IMR-90 (cell line): Measurements from ENCODE around the gene MRGPRE. TPM values are rescaled to one million over a fixed set of nuclear protein-coding genes. Genes with fewer than 3 reads are reported as not detected.

ENCODE experiments used
- ATAC-seq: fragments of 200-7000 bp; cut with Tn5 transposase; 2 replicates; pipeline ENCODE4 v1.9.1; 2020; ENCODE audit warnings: low read depth, mild to moderate bottlenecking, moderate library complexity
- BruUV-seq: library from RNA; stranded (reverse); fragments of 400-500 nt; replicated peaks from 2 replicates; lab custom pipeline; 2021; lab: Mats Ljungman, UMichigan
- CTCF ChIA-PET: fragments of 300-600 bp; formaldehyde crosslinking; extraction: SDS; loops from one replicate; lab custom pipeline; 2021; ENCODE audit warnings: antibody characterized with exemption; lab: Yijun Ruan, JAX
- POLR2A ChIA-PET: fragments of 300-600 bp; sonication (Branson Sonifier 250); formaldehyde crosslinking; loops from one replicate; lab custom pipeline; 2022; ENCODE audit warnings: antibody characterized with exemption; ENCODE audit not compliant: unreplicated experiment; lab: Charles Lee
- DNase-seq: peaks from one replicate; pipeline ENCODE4 v3.0.0; 2013
- H2AFZ ChIP-seq: replicated peaks from 2 replicates; pipeline ENCODE3; 2013; ENCODE audit warnings: low read length, mild to moderate bottlenecking; ENCODE audit not compliant: poor library complexity
- H2AK5ac ChIP-seq: 2 replicates; pipeline ENCODE4 v1.6.1; 2013; ENCODE audit warnings: low read depth, low read length, inconsistent platforms
- H2AK9ac ChIP-seq: replicated peaks from 2 replicates; pipeline ENCODE3; 2013; ENCODE audit warnings: mild to moderate bottlenecking, low read depth, low read length, moderate library complexity; ENCODE audit not compliant: poor library complexity
- H2BK120ac ChIP-seq: 2 replicates; pipeline ENCODE4 v1.6.1; 2013; ENCODE audit warnings: low read depth, low read length, inconsistent platforms
- H2BK15ac ChIP-seq: 3 replicates; pipeline ENCODE4 v1.6.1; 2013; ENCODE audit warnings: low read depth, low read length, inconsistent platforms
- H2BK20ac ChIP-seq: 2 replicates; pipeline ENCODE4 v1.6.1; 2013; ENCODE audit warnings: low read depth, mild to moderate bottlenecking, inconsistent platforms, low read length, moderate library complexity
- H2BK5ac ChIP-seq: 2 replicates; pipeline ENCODE4 v1.6.1; 2013; ENCODE audit warnings: mild to moderate bottlenecking, low read depth, low read length, inconsistent platforms; ENCODE audit not compliant: poor library complexity, severe bottlenecking
- H3K14ac ChIP-seq: replicated peaks from 2 replicates; pipeline ENCODE4 v1.6.1; 2013; ENCODE audit warnings: low read depth, low read length, inconsistent platforms
- H3K18ac ChIP-seq: 2 replicates; pipeline ENCODE4 v1.6.1; 2013; ENCODE audit warnings: low read depth, low read length, control low read depth
- H3K23ac ChIP-seq: 2 replicates; pipeline ENCODE4 v1.6.1; 2013; ENCODE audit warnings: low read depth, low read length, inconsistent platforms
- H3K27ac ChIP-seq: 2 replicates; pipeline ENCODE4 v1.5.1; 2013; ENCODE audit warnings: mild to moderate bottlenecking, control low read depth, low read length; ENCODE audit not compliant: insufficient read depth
- H3K27me3 ChIP-seq: 2 replicates; pipeline ENCODE4 v1.6.1; 2013; ENCODE audit warnings: low read length; ENCODE audit not compliant: control insufficient read depth, insufficient read depth
- H3K36me3 ChIP-seq: 2 replicates; pipeline ENCODE4 v1.6.1; 2013; ENCODE audit warnings: low read length, mixed read lengths; ENCODE audit not compliant: control insufficient read depth, insufficient read depth
- H3K4ac ChIP-seq: 2 replicates; pipeline ENCODE4 v1.6.1; 2013; ENCODE audit warnings: low read depth, low read length, inconsistent platforms
- H3K4me1 ChIP-seq: 2 replicates; pipeline ENCODE4 v1.6.1; 2013; ENCODE audit warnings: low read length, mixed read lengths; ENCODE audit not compliant: control insufficient read depth, insufficient read depth
- H3K4me2 ChIP-seq: 2 replicates; pipeline ENCODE4 v1.6.1; 2013; ENCODE audit warnings: low read depth, mild to moderate bottlenecking, control low read depth, low read length, moderate library complexity
- H3K4me3 ChIP-seq: 2 replicates; pipeline ENCODE4 v1.5.1; 2013; ENCODE audit warnings: low read depth, mild to moderate bottlenecking, control low read depth, low read length, moderate library complexity; ENCODE audit not compliant: insufficient read depth
- H3K56ac ChIP-seq: 2 replicates; pipeline ENCODE4 v1.6.1; 2013; ENCODE audit warnings: low read length, inconsistent platforms; ENCODE audit not compliant: insufficient read depth; ENCODE audit errors: extremely low read depth
- H3K79me1 ChIP-seq, 2 experiments: 2 replicates each; pipeline ENCODE4 v1.6.1; 2013; ENCODE audit warnings: low read length in 2 of 2, inconsistent platforms in 1 of 2, low read depth in 1 of 2
- H3K9ac ChIP-seq: 2 replicates; pipeline ENCODE4 v1.6.1; 2013; ENCODE audit warnings: low read depth, low read length, control low read depth
- H3K9me1 ChIP-seq: 2 replicates; pipeline ENCODE4 v1.6.1; 2013; ENCODE audit warnings: low read length, inconsistent platforms; ENCODE audit not compliant: insufficient read depth
- H3K9me3 ChIP-seq: 2 replicates; pipeline ENCODE4 v1.6.1; 2013; ENCODE audit warnings: low read length; ENCODE audit not compliant: control insufficient read depth, insufficient read depth
- H4K20me1 ChIP-seq: 2 replicates; pipeline ENCODE4 v1.6.1; 2013; ENCODE audit warnings: low read length, inconsistent platforms; ENCODE audit not compliant: insufficient read depth
- H4K5ac ChIP-seq: 2 replicates; pipeline ENCODE4 v1.6.1; 2013; ENCODE audit warnings: mild to moderate bottlenecking, low read depth, low read length, control low read depth
- H4K8ac ChIP-seq, 2 experiments: 2 replicates each; pipeline ENCODE4 v1.6.1; 2013; ENCODE audit warnings: low read depth in 2 of 2, low read length in 2 of 2, control low read depth in 1 of 2, inconsistent platforms in 1 of 2
- H4K91ac ChIP-seq: 2 replicates; pipeline ENCODE4 v1.6.1; 2013; ENCODE audit warnings: low read depth, low read length, inconsistent platforms; ENCODE audit not compliant: insufficient read depth
- BHLHE40 ChIP-seq: fragments of 150-350 bp; IDR thresholded peaks from 2 replicates; pipeline ENCODE4 v1.6.1; 2016; ENCODE audit warnings: mild to moderate bottlenecking, low read depth, low read length
- CTCF ChIP-seq: conservative IDR thresholded peaks from 2 replicates; pipeline ENCODE4 v1.5.1; 2012; ENCODE audit warnings: mild to moderate bottlenecking, low read depth, low read length, improper control_type of control experiment
- WGBS, 2 experiments: methylation state at CpG; one replicate each; pipeline versions ENCODE4 v1.1.5 to v1.1.7; 2013; ENCODE audit warnings: missing lambda C conversion rate in 2 of 2; ENCODE audit not compliant: insufficient read length in 1 of 2; ENCODE audit errors: extremely low coverage in 2 of 2; 5-methylcytosine and 5-hydroxymethylcytosine counted together
- dilution Hi-C: fragments of 300-500 bp; cut with HindIII; formaldehyde crosslinking; loops from one replicate; pipeline ENCODE4 v1.14.3; 2018; ENCODE audit warnings: low sequenced_read_pairs; ENCODE audit not compliant: unreplicated experiment
- in situ Hi-C: fragments of 300-500 bp; cut with MboI; formaldehyde crosslinking; loops from 3 replicates; pipeline ENCODE4 v1.14.3; 2019; ENCODE audit warnings: low sequenced_read_pairs, inconsistent platforms, mixed read lengths
- intact Hi-C: fragments of 100-400 bp; cut with micrococcal nuclease; formaldehyde crosslinking; loops from 2 replicates; pipeline ENCODE4 v1.10.0; 2022
- polyA plus RNA-seq, 3 experiments: library from polyadenylated mRNA; depleted of rRNA; stranded (reverse); fragments of >200 nt; gene quantifications; 2 replicates each; pipeline ENCODE4 v1.2.3, GENCODE V29; 2012; ENCODE audit warnings: low replicate concordance in 1 of 3
- total RNA-seq: library from RNA; depleted of rRNA; stranded (reverse); fragments of >200 nt; gene quantifications from 2 replicates; pipeline ENCODE4 v1.2.3, GENCODE V29; 2012

MRGPRE gene
- total and polyA plus RNA-seq, 2 of the 4 experiments (the other 2 are of a cell fraction): not detected

- BruUV-seq: no TSS peak
These were observed 42.9 kb downstream of the MRGPRE start for GRCh38 chr11:3189196-3189843.

More at GRCh38 chr11:3189196-3189843, 42.9 kb downstream of the MRGPRE start:
- H3K4me2 ChIP-seq: no peak overlapping the region
- no peak overlapping the region for H4K5ac ChIP-seq
- peaks cover 39% of the 10 kb centered on the region for H3K27me3 ChIP-seq
- H3K56ac ChIP-seq: no peak overlapping the region
- ATAC-seq (no peak; the same call in 1 of the 2 replicates), DNase-seq (no peak)
- H3K27ac ChIP-seq: no peak overlapping the region
- in situ Hi-C loops: no loop called here
- no peak overlapping the region for H2BK15ac ChIP-seq
- ChIA-PET POLR2A (no interaction called here), CTCF (no interaction called here)
- no peak overlapping the region for H3K18ac ChIP-seq
- H2BK120ac ChIP-seq: no peak overlapping the region
- no peaks in the 10 kb centered on the region for H3K9me3 ChIP-seq
- H3K14ac ChIP-seq: no peak overlapping the region
- H3K9me1 ChIP-seq: no peaks in the 10 kb centered on the region
- no peak overlapping the region for H3K4me3 ChIP-seq
- intact Hi-C loops: no loop called here
- H2AK9ac ChIP-seq: no peak overlapping the region
- H3K23ac ChIP-seq: no peak overlapping the region
- H4K8ac ChIP-seq: no peak overlapping the region
- no peak overlapping the region for H2BK5ac ChIP-seq
- 16% methylated on average over 7 of the region's 15 CpGs; no CpG with 5 or more reads in 1 of the 2 experiments for WGBS, 2 experiments
- H3K4ac ChIP-seq: no peak overlapping the region
- H2AFZ ChIP-seq: peak overlapping the region; percentile 51
- TF ChIP-seq BHLHE40 (0 out of 2 replicates have a peak, but pooled peaks have one; percentile 29), CTCF (no peak)
- dilution Hi-C loops: no loop called here
- no peaks in the 10 kb centered on the region for H4K20me1 ChIP-seq
- no peak overlapping the region for H4K91ac ChIP-seq
- H3K9ac ChIP-seq: no peak overlapping the region
- H3K79me1 ChIP-seq: no peaks in the 10 kb centered on the region
- H2AK5ac ChIP-seq: no peak overlapping the region
- H2BK20ac ChIP-seq: no peak overlapping the region
- no peaks in the 10 kb centered on the region for H3K36me3 ChIP-seq
- H3K4me1 ChIP-seq: no peaks in the 10 kb centered on the region
